OCI-LY1 (cell line): Measurements from ENCODE around the gene MMP11.

Source experiments
- CTCF ChIP-seq: fragments of 200-600 bp; sonication (generic), shearing (Covaris generic); IDR thresholded peaks from 2 replicates; pipeline ENCODE4 v1.5.1; 2017; ENCODE audit warnings: mild to moderate bottlenecking, antibody characterized with exemption, low read length, moderate library complexity, mixed read lengths
- EZH2 ChIP-seq: fragments of 200-600 bp; sonication (generic), shearing (Covaris generic); IDR thresholded peaks from 2 replicates; pipeline ENCODE4 v1.8.0; 2017; ENCODE audit warnings: borderline replicate concordance, mixed run types, mild to moderate bottlenecking, antibody characterized with exemption, low read length, moderate library complexity, mixed read lengths

DNA sequence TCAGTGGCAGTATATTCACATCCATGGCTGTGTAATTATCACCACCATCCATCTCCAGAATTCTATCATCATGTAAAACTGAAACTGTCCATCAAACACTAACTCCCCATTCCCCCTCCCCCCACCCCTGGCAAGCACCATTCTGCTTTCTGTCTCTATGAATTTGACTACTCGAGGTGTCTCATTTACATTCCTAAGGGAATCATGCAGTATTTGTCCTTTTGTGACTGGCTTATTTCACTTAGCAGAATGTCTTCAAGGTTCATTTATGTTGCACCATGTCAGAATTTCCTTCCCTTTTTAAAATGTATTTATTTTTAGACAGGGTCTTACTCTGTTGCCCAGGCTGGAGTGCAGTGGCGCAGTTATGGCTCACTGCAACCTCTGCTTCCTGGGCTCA is 45.9 kb downstream of the MMP11 start:
- TF ChIP-seq CTCF (no peak), EZH2 (no peak)
